MCF 10A (cell line): ENCODE data around the gene MYCN. TPM values are rescaled to one million over a fixed set of nuclear protein-coding genes. Genes with fewer than 3 reads are reported as not detected.

Source experiments
- BruUV-seq: library from RNA; stranded (reverse); fragments of 400-500 nt; replicated peaks from 2 replicates; lab custom pipeline; 2021; lab: Mats Ljungman, UMichigan
- CTCF ChIA-PET: fragments of 300-600 bp; sonication (Branson Sonifier 250); formaldehyde crosslinking; extraction: SDS; loops from one replicate; lab custom pipeline; 2021; ENCODE audit warnings: antibody characterized with exemption, inconsistent platforms; lab: Yijun Ruan, JAX
- POLR2A ChIA-PET: fragments of 300-600, 350-650 bp; sonication (Branson Sonifier 250); formaldehyde crosslinking; extraction: SDS; loops from one replicate; lab custom pipeline; 2020; ENCODE audit warnings: antibody characterized with exemption, inconsistent platforms; lab: Yijun Ruan, JAX
- DNase-seq: peaks from one replicate; pipeline ENCODE4 v3.0.0-alpha.2; 2018; ENCODE audit not compliant: unreplicated experiment
- H3K27ac Mint-ChIP-seq: one replicate; pipeline ENCODE4 v1.8.0; 2022; ENCODE audit warnings: mild to moderate bottlenecking, low read depth, mixed read lengths; ENCODE audit not compliant: unreplicated experiment
- H3K27me3 Mint-ChIP-seq: one replicate; pipeline ENCODE4 v1.8.0; 2022; ENCODE audit warnings: mixed read lengths; ENCODE audit not compliant: insufficient read depth, unreplicated experiment
- H3K36me3 Mint-ChIP-seq: one replicate; pipeline ENCODE4 v1.8.0; 2022; ENCODE audit warnings: mild to moderate bottlenecking, moderate library complexity, mixed read lengths; ENCODE audit not compliant: insufficient read depth, unreplicated experiment
- H3K4me1 Mint-ChIP-seq: one replicate; pipeline ENCODE4 v1.8.0; 2022; ENCODE audit warnings: mixed read lengths; ENCODE audit not compliant: insufficient read depth, unreplicated experiment
- H3K4me3 Mint-ChIP-seq: one replicate; pipeline ENCODE4 v1.8.0; 2022; ENCODE audit warnings: mild to moderate bottlenecking, moderate library complexity, mixed read lengths; ENCODE audit not compliant: unreplicated experiment
- H3K9me3 Mint-ChIP-seq: one replicate; pipeline ENCODE4 v1.8.0; 2022; ENCODE audit warnings: mixed read lengths; ENCODE audit not compliant: unreplicated experiment
- CTCF ChIP-seq: fragments of 200-600 bp; IDR thresholded peaks from one replicate; pipeline ENCODE4 v1.8.0; 2022; ENCODE audit warnings: antibody characterized with exemption, mild to moderate bottlenecking; ENCODE audit not compliant: unreplicated experiment
- intact Hi-C: fragments of 100-400 bp; cut with micrococcal nuclease; formaldehyde crosslinking; loops from 2 replicates; pipeline ENCODE4 v1.14.1; 2022
- total RNA-seq: library from RNA; stranded (reverse); gene quantifications from 2 replicates; pipeline ENCODE4 v1.2.3, GENCODE V29; 2022

Gene MYCN
- total RNA-seq, 1 experiment from 2014 or later: not detected

GRCh38 chr2:15932394-15933183 is 7.8 kb upstream of the MYCN start:
- ChIA-PET CTCF (interaction anchor here (0.6 to 0.7 kb wide), 2 partner anchors 276 to 623 kb away, joined by 3 read pairs; no protein-coding TSS in a partner anchor), POLR2A (no interaction called here)
- TF ChIP-seq CTCF: no peak

DNA sequence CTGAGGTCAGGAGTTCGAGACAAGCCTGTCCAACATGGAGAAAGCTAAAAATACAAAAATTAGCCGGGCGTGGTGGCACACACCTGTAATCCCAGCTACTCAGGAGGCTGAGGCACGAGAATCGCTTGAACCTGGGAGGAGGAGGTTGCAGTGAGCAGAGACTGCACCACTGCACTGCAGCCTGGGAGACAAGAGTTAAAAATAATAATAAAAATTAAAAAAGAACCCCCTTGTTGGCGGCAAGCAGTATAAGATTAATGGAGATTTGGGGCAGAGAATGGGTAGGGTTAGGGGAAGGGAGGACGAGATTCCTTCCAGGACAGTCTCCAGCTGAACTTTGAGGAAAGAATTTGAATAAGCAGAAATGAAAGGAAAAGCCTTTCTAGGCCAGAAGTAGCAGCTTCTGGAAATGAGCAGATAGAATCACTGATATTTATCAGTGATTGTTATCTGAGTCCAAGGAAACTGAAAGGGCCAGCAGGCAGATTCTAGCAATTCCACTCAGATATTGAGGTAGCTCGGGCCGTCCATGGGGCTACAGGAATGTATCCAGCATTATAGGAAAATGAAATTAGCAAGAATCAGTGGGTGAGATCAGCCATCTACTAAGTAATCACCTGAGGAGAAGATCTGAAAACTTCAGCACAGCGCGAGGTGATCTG is 7.0 kb upstream of the MYCN start:
- CTCF ChIA-PET: interaction anchor here (0.6 kb wide), 1 partner anchor 275 kb away, joined by 3 read pairs; no protein-coding TSS in a partner anchor
- Mint-ChIP-seq H3K27me3 (peaks cover 51% of the 10 kb centered on the region), H3K36me3 (no peaks in the 10 kb centered on the region), H3K27ac (no peak overlapping the region), H3K9me3 (no peaks in the 10 kb centered on the region), H3K4me3 (no peak overlapping the region), H3K4me1 (no peaks in the 10 kb centered on the region)
- POLR2A ChIA-PET: no interaction called here
- BruUV-seq: no TSS peak
- intact Hi-C loops: no loop called here
- DNase-seq: no peak
- no peak for TF ChIP-seq CTCF

More at GRCh38 chr2:15932394-15933183, 7.8 kb upstream of the MYCN start:
- Mint-ChIP-seq H3K27ac (no peak overlapping the region), H3K4me3 (no peak overlapping the region), H3K27me3 (peaks cover 51% of the 10 kb centered on the region), H3K4me1 (no peaks in the 10 kb centered on the region), H3K36me3 (no peaks in the 10 kb centered on the region), H3K9me3 (no peaks in the 10 kb centered on the region)
- no peak for DNase-seq
- intact Hi-C loops: no loop called here
- no TSS peak for BruUV-seq

- Mint-ChIP-seq H3K36me3 (no peaks in the 10 kb centered on the region), H3K27ac (no peak overlapping the region), H3K4me1 (no peaks in the 10 kb centered on the region), H3K27me3 (peaks cover 53% of the 10 kb centered on the region), H3K9me3 (no peaks in the 10 kb centered on the region), H3K4me3 (no peak overlapping the region)
- CTCF ChIA-PET: no interaction called here
- no TSS peak for BruUV-seq
- intact Hi-C loops: no loop called here
- POLR2A ChIA-PET: interaction anchor here (0.6 kb wide), 1 partner anchor 554 kb away, joined by 3 read pairs; no protein-coding TSS in a partner anchor
- TF ChIP-seq CTCF: no peak
- no peak for DNase-seq
Observed at GRCh38 chr2:15934291-15934945, 5.9 kb upstream of the MYCN start.

- ChIA-PET POLR2A (no interaction called here), CTCF (no interaction called here)
- H3K36me3 Mint-ChIP-seq: no peaks in the 10 kb centered on the region
- intact Hi-C loops: no loop called here
- peaks cover 54% of the 10 kb centered on the region for H3K27me3 Mint-ChIP-seq
- no peaks in the 10 kb centered on the region for H3K4me1 Mint-ChIP-seq
- no TSS peak for BruUV-seq
- no peaks in the 10 kb centered on the region for H3K9me3 Mint-ChIP-seq
- H3K27ac Mint-ChIP-seq: no peak overlapping the region
- DNase-seq: no peak
- no peak for TF ChIP-seq CTCF
- H3K4me3 Mint-ChIP-seq: no peak overlapping the region
Observed at GRCh38 chr2:15935189-15935588, 5.2 kb upstream of the MYCN start.
